Gastrocnemius medialis (tissue), 4 donors: ENCODE data around the gene LHX3.

Experiments used
- CTCF ChIP-seq, 5 experiments: fragments of 450-650 bp in 3 of 5; fragments of 200-600 bp in 2 of 5; sonication (generic) in 2 of 5; IDR thresholded peaks in 4 of 5; conservative IDR thresholded peaks in 1 of 5; 1 replicate in 4 of 5; 2 replicates in 1 of 5; pipeline ENCODE4 v1.5.1; 2016 to 2019; ENCODE audit warnings: antibody characterized with exemption in 5 of 5, mild to moderate bottlenecking in 3 of 5, moderate library complexity in 3 of 5
- POLR2A ChIP-seq, 2 donors: fragments of 450-650 bp; IDR thresholded peaks; one replicate each; pipeline ENCODE4 v1.6.1; 2017; ENCODE audit warnings: antibody characterized with exemption in 2 of 2, mild to moderate bottlenecking in 2 of 2, moderate library complexity in 2 of 2

- no peak for TF ChIP-seq CTCF (IDR thresholded peaks at IDR 0.05 in 4 of 5, conservative IDR thresholded peaks at IDR 0.05 in 1 of 5)
- no peak for TF ChIP-seq POLR2A (IDR thresholded peaks at IDR 0.05)
Measured at GRCh38 chr9:136210276-136210675, 5.3 kb upstream of the LHX3 start.
